NCI-H1930 (cell line): ENCODE data around the gene ZNF662.

Experiments used
- DNase-seq, 2 experiments: peaks; one replicate each; lab custom pipeline; 2025; lab: John Stamatoyannopoulos, UW

ZNF662 gene

DNA sequence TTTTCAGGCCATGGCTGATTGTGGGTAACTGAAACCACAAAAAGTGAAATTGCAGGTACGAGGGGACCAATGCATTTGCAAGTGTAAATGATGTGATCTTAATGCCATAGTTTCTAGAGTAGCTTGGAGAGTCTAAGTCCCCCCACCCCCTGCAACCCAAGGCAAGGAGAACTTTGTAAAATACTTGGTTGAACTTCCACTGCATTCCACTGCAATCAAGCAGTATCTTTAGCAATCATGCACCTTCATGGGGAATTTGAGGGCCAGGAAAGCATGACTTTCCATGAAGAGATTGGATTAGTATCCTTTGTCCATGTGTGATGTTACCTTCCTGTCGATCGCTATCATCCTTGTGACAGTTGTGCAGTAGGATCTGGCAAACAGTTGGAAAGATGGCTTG lies 18.9 kb upstream of the ZNF662 start:
- no peak for DNase-seq

- DNase-seq = no peak
These were observed 14.9 kb upstream of the ZNF662 start for GRCh38 chr3:42891042-42891441.

GRCh38 chr3:42892169-42892568 lies 13.8 kb upstream of the ZNF662 start:
- DNase-seq = no peak

DNA sequence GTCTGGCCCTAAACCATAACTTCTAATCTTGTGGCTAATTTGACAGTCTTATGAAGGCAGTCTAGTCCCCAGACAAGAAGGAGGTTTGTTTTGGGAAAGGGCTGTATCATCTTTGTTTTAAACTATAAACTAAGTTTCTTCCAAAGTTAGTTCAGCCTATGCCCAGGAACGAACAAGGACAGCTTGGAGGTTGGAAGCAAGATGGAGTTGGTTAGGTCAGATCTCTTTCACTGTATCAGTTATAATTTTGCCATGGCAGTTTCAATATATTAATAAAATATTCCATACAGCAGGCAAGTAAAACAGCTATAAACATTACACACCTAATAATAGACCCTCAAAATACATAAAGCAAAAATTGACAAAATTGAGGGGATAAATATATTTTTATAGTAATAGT lies 13.1 kb upstream of the ZNF662 start:
- DNase-seq = no peak

- no peak for DNase-seq
These were observed 11.0 kb upstream of the ZNF662 start for GRCh38 chr3:42894698-42895579.

GRCh38 chr3:42895580-42895868 lies 10.4 kb upstream of the ZNF662 start:
- DNase-seq = no peak

GRCh38 chr3:42898896-42899675 lies 6.9 kb upstream of the ZNF662 start:
- no peak for DNase-seq

DNA sequence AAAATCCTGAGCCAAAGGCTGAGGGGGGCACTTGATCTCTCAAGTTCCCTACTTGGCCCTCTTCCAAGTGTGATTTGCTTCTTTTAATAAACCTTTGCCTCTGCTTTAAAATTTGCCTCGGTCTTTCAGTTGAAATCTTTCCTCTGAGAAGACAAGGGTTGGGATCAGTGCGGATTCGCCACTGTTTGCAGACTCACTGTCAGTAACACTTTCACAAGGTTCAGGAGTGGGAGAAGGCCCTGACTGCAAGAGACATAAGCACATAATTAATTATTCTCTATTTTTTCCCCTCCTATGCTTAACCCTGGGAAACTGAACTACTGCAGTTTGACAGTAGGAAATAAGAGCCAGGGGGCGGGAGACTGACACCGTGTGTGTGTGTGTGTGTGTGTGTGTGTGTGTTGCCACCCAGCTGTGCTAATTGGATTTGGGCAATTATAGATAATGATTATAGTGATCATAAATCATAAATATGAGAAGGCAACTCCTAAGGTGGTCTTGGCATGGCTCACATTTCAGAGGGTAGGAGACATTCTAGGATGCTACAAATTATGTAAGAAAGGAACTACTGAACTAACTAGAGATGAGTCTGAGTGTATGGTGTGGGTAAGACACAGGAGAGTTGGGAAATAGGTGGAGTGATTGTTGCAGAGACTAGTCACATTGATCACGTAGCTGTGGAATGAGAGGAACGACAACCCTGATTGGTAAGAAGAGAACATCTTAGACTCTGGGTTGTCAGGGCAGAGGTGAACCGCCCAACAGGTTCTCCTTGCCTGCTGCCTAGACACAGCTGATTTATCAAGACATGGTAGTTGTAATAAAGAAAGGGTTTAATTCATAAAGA lies 5.5 kb upstream of the ZNF662 start:
- DNase-seq = no peak

DNA sequence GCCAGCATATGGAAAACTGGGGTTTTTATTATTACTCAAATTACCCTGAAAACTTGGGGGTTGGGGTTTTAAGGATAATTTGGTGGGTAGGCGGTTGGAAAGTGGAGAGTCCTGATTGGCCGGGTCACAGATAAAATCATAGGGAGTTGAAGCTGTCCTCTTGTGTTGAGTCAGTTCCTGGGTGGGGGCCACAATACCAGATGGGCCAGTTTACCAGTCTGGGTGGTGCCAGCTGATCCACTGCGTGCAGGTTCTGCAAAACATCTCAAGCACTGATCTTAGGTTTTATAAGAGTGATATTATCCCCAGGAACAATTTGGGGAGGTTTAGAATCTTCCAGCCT lies 4.9 kb upstream of the ZNF662 start:
- DNase-seq = no peak

GRCh38 chr3:42902257-42902656 lies 3.7 kb upstream of the ZNF662 start:
- DNase-seq = no peak

DNA sequence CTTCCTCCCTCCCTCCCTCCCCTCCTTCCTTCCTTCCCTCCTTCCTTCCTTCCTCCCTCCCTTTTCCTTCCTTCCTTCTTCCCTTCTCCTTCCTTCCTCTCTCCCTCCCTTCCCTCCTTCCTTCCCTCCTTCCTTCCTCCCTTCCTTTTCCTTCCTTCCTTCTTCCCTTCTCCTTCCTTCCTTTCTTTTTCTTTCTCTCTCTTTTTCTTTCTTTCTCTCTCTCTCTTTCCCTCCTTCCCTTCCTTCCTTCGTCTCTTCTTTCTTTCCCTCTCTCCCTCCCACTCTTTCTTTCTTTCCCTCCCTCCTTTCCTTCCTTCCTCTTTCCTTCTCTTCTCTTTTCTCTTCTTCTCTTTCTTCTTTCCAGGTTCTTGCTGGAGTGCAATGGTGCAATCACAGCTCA lies 1.9 kb upstream of the ZNF662 start:
- no peak for DNase-seq

DNA sequence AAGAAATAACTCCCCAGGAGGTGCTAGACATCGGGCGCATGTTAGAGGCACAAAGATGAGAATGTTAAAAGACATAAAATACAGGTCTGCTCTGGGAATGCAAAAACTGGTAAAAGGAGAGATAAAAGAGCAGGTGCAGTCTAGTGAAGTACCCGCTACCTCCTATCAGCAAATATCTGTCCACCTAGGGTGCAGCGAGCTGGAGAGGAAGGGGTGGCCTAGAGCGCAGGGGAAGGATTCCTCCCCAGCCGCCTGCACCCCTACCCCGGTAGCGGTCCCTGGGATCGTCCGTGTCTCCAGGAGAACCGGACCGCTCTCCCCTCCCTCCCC lies 237 bp upstream of the ZNF662 start:
- no peak for DNase-seq

DNA sequence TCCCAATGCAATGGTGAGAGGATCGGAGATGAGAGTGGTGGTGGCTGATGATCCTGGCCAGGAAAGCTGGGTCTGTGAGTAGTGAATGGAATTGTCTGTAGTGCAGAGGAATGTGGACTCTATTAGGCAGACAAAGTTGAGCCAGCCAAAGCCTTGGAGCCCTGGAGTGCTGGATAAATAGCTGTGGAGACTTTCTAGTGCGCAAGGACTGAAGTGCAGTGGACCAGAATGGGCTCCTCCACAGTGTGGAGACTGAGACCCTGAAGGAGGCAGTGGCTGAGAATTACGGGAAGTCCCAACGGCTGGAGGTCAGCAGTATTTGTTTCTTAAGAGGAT lies 874 bp downstream of the ZNF662 start:
- no peak for DNase-seq

- DNase-seq = no peak
These were observed 2.7 kb downstream of the ZNF662 start for GRCh38 chr3:42908675-42909074.

DNA sequence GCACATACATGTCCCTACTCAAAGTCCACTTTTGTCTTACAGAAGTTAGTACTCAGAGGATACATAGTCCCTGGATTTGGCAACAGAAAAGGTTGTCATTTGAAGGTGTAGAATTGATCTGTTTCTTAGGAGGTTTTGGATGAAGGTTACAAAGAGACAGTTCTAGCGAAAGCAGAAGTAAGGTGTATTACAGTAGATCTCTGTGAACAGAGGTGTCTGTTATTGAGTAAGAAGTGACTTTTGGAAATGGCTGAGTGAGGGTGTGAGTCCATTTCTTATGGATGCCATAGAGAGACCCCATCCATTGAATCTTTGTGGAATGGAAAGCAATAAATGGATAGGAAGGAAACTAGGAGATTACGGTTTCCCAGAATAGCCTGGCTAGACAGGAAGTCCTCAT lies 5.6 kb downstream of the ZNF662 start:
- DNase-seq = no peak

DNA sequence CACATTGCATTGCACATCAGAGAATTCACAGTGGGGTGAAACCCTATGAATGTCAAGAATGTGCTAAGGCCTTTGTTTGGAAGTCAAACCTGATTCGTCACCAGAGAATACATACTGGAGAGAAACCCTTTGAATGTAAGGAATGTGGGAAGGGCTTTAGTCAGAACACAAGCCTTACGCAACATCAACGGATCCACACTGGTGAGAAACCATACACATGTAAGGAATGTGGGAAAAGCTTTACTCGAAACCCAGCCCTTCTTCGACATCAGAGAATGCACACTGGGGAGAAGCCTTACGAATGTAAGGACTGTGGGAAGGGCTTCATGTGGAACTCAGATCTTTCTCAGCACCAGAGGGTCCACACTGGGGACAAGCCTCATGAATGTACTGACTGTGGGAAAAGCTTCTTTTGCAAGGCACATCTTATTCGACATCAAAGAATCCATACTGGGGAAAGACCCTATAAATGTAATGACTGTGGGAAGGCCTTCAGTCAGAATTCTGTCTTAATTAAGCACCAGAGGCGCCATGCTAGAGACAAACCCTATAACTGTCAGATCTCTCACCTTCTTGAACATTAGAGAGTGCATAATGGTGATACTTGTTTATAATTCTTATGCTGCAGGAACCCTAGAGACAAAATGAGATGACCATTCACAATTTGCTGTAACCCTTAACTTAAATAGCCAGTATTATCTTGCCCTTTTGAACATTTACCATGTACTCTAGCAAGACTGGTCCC lies 9.0 kb downstream of the ZNF662 start:
- no peak for DNase-seq

- DNase-seq = no peak
These were observed 17.7 kb downstream of the ZNF662 start for GRCh38 chr3:42923606-42924005.

- no peak for DNase-seq
These were observed 20.4 kb downstream of the ZNF662 start for GRCh38 chr3:42926310-42926709.

- no peak for DNase-seq
These were observed 28.2 kb downstream of the ZNF662 start for GRCh38 chr3:42934111-42934510.

DNA sequence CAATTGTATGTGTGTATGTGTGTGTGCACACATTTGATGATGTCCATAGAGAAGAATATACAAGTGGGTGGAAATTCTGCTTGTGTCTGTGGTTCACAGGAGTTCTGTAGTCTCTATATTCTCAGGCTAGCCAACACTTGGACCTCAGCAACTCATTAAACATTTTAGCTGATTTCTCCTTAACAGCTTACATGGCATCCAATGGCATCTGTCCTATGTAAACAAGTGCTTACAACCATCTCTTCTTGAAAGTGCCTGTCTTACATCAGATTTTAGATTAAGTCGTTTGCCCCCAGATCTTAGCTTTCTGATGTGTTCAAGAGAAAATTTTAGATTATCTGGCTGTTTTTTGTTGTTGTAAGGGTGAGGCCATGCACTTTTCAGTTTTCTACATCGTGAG lies 29.0 kb downstream of the ZNF662 start:
- DNase-seq = no peak

DNA sequence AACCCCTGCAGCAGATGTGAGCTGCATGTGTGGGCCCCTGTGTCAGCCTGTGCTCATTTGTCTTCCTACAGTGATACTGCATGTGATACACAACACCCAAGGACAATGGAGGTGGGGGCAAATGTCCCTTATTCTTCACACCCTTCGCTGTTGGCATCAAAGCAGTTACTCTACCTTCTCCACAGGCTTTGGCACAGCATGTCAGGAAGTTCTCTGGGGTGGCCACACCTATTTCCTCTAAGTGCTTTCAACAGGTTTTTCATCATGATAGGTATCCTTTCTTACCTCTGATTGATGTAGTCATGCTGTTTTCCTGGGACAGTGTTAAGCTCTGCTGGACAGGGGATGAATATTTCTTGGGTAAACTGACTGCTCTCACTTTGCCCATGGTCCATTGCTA lies 29.5 kb downstream of the ZNF662 start:
- no peak for DNase-seq
